K562 (cell line): ENCODE measurements around the gene LRP10. TPM values are rescaled to one million over a fixed set of nuclear protein-coding genes. Genes with fewer than 3 reads are reported as not detected.
A peak's percentile ranks its signal among the peaks of the same experiment; 100 is the strongest.

ENCODE experiments used
- CC2D1A ChIP-seq: fragments of 450-650 bp; IDR thresholded peaks from 2 replicates; pipeline ENCODE4 v1.6.1; 2017; ENCODE audit warnings: mild to moderate bottlenecking
- EP400 ChIP-seq: fragments of 450-650 bp; IDR thresholded peaks from 2 replicates; pipeline ENCODE4 v1.6.1; 2017; ENCODE audit warnings: antibody characterized with exemption, mild to moderate bottlenecking, moderate library complexity
- NR4A1 ChIP-seq, 2 experiments: fragments of 250-450 bp in 1 of 2; fragments of 450-650 bp in 1 of 2; sonication (Bioruptor Pico) in 1 of 2; IDR thresholded peaks; 2 replicates each; pipeline versions ENCODE4 v1.4.0 to v1.6.1; 2016 to 2020; ENCODE audit warnings: mild to moderate bottlenecking in 2 of 2, missing compliant biosample characterization in 1 of 2, missing genetic modification characterization in 1 of 2, moderate library complexity in 1 of 2
- RBM17 ChIP-seq: fragments of 200-400 bp; formaldehyde crosslinking; IDR thresholded peaks from 2 replicates; pipeline ENCODE4 v1.6.1; 2017; ENCODE audit warnings: low read depth, mild to moderate bottlenecking, low read length, borderline replicate concordance
- ZBTB7A ChIP-seq: IDR thresholded peaks from 2 replicates; pipeline ENCODE4 v1.6.1; 2011; ENCODE audit warnings: low read depth, mild to moderate bottlenecking, low read length, moderate library complexity, borderline replicate concordance; ENCODE audit not compliant: control insufficient read depth
- polyA plus RNA-seq, 8 experiments: library from polyadenylated mRNA; depleted of rRNA in 4 of 8; stranded (reverse) in 5 of 8; unstranded in 3 of 8; fragments of >200 nt; fragmentation: Nextera tagmentation in 2 of 8; fragmentation: Illumina TruSeq in 1 of 8; extraction: Ambion mirVana in 2 of 8; extraction: Trizol in 1 of 8; gene quantifications; 2 replicates each; pipeline versions ENCODE4 v1.2.1 to v1.2.3, GENCODE V29; 2011 to 2014; ENCODE audit warnings: inconsistent platforms in 1 of 8, missing spikeins in 1 of 8
- total RNA-seq, 7 experiments: library from RNA; depleted of rRNA in 6 of 7; stranded (reverse); fragments of >200 nt in 6 of 7; fragmentation: Illumina TruSeq in 2 of 7; extraction: Trizol in 2 of 7; gene quantifications; 2 replicates each; pipeline versions ENCODE4 v1.2.1 to v1.2.3, GENCODE V29; 2011 to 2021; ENCODE audit warnings: low replicate concordance in 1 of 7
- TF ChIP-seq, protein P1 (sequence below), 2 experiments: fragments of 450-650 bp in 1 of 2; IDR thresholded peaks; 2 replicates each; pipeline ENCODE4 v1.6.1; 2011 to 2017; ENCODE audit warnings: low read depth in 2 of 2, antibody characterized with exemption in 1 of 2, borderline replicate concordance in 1 of 2, low read length in 1 of 2, mild to moderate bottlenecking in 1 of 2, mixed read lengths in 1 of 2; ENCODE audit not compliant: control insufficient read depth in 1 of 2
- TF ChIP-seq, protein P2 (sequence below), 2 experiments: fragments of 450-650 bp in 1 of 2; sonication (generic) in 1 of 2; formaldehyde crosslinking in 1 of 2; IDR thresholded peaks in 1 of 2; conservative IDR thresholded peaks in 1 of 2; 2 replicates each; pipeline versions ENCODE4 v1.6.1 to v1.8.1; 2016 to 2023; ENCODE audit warnings: mild to moderate bottlenecking in 2 of 2, moderate library complexity in 2 of 2, inconsistent platforms in 1 of 2, missing genetic modification reagents in 1 of 2
- TF ChIP-seq, protein P3 (sequence below): fragments of 450-650 bp; IDR thresholded peaks from 2 replicates; pipeline ENCODE4 v1.6.1; 2016; ENCODE audit warnings: mild to moderate bottlenecking, moderate library complexity
- TF ChIP-seq, protein P4 (sequence below): sonication (generic); formaldehyde crosslinking; IDR thresholded peaks from 2 replicates; pipeline ENCODE4 v1.8.0; 2022; ENCODE audit warnings: missing genetic modification reagents, mild to moderate bottlenecking, borderline replicate concordance

The LRP10 gene
- total and polyA plus RNA-seq, 9 of the 15 experiments (the other 6 are each of a cell fraction or from before 2014, with no cell fraction given), result 1.3 to 45.5 (median 10.9) TPM

DNA sequence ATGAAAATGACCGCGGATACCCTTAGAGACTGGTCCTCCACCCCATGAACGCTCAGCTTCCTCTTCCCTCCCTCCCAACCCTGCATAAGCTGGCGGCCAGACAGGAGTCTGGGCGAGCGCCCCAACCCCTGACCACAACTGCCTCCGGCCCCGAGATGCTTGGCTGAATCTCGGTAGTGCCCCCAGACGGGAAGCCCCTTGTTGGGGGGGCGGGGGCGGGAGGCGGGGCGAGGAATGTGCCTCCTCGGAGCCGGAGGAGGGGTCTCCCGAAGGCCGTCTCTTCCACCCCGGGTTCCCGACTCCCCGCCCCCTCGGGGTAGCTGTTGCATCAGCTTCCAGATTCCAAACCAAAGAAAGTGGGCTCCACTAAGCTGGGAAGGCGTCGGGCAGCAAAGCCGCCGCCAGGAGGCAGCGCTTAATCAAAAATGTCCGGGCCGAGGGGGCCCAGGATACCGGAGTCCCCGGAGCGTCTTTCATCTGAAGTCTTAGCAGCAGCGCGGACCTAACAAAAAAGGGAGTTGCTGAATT, 48.9 kb upstream of the LRP10 start (continued):
- TF ChIP-seq, protein P1, sequence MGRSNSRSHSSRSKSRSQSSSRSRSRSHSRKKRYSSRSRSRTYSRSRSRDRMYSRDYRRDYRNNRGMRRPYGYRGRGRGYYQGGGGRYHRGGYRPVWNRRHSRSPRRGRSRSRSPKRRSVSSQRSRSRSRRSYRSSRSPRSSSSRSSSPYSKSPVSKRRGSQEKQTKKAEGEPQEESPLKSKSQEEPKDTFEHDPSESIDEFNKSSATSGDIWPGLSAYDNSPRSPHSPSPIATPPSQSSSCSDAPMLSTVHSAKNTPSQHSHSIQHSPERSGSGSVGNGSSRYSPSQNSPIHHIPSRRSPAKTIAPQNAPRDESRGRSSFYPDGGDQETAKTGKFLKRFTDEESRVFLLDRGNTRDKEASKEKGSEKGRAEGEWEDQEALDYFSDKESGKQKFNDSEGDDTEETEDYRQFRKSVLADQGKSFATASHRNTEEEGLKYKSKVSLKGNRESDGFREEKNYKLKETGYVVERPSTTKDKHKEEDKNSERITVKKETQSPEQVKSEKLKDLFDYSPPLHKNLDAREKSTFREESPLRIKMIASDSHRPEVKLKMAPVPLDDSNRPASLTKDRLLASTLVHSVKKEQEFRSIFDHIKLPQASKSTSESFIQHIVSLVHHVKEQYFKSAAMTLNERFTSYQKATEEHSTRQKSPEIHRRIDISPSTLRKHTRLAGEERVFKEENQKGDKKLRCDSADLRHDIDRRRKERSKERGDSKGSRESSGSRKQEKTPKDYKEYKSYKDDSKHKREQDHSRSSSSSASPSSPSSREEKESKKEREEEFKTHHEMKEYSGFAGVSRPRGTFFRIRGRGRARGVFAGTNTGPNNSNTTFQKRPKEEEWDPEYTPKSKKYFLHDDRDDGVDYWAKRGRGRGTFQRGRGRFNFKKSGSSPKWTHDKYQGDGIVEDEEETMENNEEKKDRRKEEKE (IDR thresholded peaks at IDR 0.05; ENCODE audit: borderline replicate concordance in 1 of 2, control insufficient read depth in 1 of 2, low read depth in 2 of 2, low read length in 1 of 2), result no peak
- TF ChIP-seq RBM17 (no peak), EP400 (peak; percentile 64), ZBTB7A (peak; percentile 39; the same call in 1 of the 2 replicates), CC2D1A (peak; percentile 78), NR4A1 (CRISPR knock-in tag; IDR thresholded peaks at IDR 0.05) (no peak), NR4A1 (tag; IDR thresholded peaks at IDR 0.05) (no peak)
- TF ChIP-seq, protein P2, sequence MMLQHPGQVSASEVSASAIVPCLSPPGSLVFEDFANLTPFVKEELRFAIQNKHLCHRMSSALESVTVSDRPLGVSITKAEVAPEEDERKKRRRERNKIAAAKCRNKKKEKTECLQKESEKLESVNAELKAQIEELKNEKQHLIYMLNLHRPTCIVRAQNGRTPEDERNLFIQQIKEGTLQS (IDR thresholded peaks at IDR 0.05), result peak; percentile 88
- TF ChIP-seq, protein P2 (CRISPR knock-in tag; conservative IDR thresholded peaks at IDR 0.05), result peak; percentile 36; the same call in 1 of the 2 replicates
- TF ChIP-seq, protein P3, sequence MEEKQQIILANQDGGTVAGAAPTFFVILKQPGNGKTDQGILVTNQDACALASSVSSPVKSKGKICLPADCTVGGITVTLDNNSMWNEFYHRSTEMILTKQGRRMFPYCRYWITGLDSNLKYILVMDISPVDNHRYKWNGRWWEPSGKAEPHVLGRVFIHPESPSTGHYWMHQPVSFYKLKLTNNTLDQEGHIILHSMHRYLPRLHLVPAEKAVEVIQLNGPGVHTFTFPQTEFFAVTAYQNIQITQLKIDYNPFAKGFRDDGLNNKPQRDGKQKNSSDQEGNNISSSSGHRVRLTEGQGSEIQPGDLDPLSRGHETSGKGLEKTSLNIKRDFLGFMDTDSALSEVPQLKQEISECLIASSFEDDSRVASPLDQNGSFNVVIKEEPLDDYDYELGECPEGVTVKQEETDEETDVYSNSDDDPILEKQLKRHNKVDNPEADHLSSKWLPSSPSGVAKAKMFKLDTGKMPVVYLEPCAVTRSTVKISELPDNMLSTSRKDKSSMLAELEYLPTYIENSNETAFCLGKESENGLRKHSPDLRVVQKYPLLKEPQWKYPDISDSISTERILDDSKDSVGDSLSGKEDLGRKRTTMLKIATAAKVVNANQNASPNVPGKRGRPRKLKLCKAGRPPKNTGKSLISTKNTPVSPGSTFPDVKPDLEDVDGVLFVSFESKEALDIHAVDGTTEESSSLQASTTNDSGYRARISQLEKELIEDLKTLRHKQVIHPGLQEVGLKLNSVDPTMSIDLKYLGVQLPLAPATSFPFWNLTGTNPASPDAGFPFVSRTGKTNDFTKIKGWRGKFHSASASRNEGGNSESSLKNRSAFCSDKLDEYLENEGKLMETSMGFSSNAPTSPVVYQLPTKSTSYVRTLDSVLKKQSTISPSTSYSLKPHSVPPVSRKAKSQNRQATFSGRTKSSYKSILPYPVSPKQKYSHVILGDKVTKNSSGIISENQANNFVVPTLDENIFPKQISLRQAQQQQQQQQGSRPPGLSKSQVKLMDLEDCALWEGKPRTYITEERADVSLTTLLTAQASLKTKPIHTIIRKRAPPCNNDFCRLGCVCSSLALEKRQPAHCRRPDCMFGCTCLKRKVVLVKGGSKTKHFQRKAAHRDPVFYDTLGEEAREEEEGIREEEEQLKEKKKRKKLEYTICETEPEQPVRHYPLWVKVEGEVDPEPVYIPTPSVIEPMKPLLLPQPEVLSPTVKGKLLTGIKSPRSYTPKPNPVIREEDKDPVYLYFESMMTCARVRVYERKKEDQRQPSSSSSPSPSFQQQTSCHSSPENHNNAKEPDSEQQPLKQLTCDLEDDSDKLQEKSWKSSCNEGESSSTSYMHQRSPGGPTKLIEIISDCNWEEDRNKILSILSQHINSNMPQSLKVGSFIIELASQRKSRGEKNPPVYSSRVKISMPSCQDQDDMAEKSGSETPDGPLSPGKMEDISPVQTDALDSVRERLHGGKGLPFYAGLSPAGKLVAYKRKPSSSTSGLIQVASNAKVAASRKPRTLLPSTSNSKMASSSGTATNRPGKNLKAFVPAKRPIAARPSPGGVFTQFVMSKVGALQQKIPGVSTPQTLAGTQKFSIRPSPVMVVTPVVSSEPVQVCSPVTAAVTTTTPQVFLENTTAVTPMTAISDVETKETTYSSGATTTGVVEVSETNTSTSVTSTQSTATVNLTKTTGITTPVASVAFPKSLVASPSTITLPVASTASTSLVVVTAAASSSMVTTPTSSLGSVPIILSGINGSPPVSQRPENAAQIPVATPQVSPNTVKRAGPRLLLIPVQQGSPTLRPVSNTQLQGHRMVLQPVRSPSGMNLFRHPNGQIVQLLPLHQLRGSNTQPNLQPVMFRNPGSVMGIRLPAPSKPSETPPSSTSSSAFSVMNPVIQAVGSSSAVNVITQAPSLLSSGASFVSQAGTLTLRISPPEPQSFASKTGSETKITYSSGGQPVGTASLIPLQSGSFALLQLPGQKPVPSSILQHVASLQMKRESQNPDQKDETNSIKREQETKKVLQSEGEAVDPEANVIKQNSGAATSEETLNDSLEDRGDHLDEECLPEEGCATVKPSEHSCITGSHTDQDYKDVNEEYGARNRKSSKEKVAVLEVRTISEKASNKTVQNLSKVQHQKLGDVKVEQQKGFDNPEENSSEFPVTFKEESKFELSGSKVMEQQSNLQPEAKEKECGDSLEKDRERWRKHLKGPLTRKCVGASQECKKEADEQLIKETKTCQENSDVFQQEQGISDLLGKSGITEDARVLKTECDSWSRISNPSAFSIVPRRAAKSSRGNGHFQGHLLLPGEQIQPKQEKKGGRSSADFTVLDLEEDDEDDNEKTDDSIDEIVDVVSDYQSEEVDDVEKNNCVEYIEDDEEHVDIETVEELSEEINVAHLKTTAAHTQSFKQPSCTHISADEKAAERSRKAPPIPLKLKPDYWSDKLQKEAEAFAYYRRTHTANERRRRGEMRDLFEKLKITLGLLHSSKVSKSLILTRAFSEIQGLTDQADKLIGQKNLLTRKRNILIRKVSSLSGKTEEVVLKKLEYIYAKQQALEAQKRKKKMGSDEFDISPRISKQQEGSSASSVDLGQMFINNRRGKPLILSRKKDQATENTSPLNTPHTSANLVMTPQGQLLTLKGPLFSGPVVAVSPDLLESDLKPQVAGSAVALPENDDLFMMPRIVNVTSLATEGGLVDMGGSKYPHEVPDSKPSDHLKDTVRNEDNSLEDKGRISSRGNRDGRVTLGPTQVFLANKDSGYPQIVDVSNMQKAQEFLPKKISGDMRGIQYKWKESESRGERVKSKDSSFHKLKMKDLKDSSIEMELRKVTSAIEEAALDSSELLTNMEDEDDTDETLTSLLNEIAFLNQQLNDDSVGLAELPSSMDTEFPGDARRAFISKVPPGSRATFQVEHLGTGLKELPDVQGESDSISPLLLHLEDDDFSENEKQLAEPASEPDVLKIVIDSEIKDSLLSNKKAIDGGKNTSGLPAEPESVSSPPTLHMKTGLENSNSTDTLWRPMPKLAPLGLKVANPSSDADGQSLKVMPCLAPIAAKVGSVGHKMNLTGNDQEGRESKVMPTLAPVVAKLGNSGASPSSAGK, result no peak
- TF ChIP-seq, protein P4, sequence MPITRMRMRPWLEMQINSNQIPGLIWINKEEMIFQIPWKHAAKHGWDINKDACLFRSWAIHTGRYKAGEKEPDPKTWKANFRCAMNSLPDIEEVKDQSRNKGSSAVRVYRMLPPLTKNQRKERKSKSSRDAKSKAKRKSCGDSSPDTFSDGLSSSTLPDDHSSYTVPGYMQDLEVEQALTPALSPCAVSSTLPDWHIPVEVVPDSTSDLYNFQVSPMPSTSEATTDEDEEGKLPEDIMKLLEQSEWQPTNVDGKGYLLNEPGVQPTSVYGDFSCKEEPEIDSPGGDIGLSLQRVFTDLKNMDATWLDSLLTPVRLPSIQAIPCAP (CRISPR knock-in tag), result no peak
